HL-60 (cell line): ENCODE data around the gene ALDH3A2.

ENCODE experiments used
- CTCF ChIP-seq: IDR thresholded peaks from one replicate; pipeline ENCODE4 v1.5.1; 2011; ENCODE audit warnings: low read length, control low read depth, inconsistent platforms; ENCODE audit not compliant: insufficient read depth
- POLR2AphosphoS5 ChIP-seq: IDR thresholded peaks from 2 replicates; pipeline ENCODE4 v1.6.1; 2012; ENCODE audit warnings: low read depth
- REST ChIP-seq: IDR thresholded peaks from 2 replicates; pipeline ENCODE4 v1.6.1; 2012; ENCODE audit warnings: low read depth; ENCODE audit not compliant: insufficient replicate concordance

- no peak for TF ChIP-seq CTCF
- TF ChIP-seq REST: no peak
- TF ChIP-seq POLR2AphosphoS5: no peak
Observed at GRCh38 chr17:19723964-19724363, 75.4 kb downstream of the ALDH3A2 start.
